Medulla oblongata (tissue), 1 donor: ENCODE results near the gene FAM3D.

Experiments used
- DNase-seq: peaks from one replicate; pipeline ENCODE4 v3.0.0-alpha.2; 2015; ENCODE audit errors: extremely low spot score

FAM3D gene

DNA sequence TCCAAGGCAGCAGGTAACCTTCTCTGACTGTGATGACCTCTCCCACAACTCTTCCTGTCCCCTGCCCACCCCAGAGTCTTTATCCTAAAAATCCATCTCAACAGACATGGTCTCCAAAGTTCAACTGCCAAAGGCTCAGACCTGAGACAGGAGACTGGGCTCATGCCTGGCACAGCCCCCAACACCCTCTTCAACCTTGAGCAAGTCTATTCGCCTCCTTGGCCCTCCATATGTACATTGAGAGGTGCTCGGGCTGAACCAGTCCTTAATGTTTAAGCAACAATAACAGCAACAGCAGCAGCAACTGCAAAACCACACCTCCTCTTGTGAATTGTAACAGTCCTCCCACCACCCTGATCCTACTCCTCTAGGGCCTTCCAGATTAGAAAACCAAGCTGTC lies 9.9 kb downstream of the FAM3D start:
- no peak for DNase-seq

DNA sequence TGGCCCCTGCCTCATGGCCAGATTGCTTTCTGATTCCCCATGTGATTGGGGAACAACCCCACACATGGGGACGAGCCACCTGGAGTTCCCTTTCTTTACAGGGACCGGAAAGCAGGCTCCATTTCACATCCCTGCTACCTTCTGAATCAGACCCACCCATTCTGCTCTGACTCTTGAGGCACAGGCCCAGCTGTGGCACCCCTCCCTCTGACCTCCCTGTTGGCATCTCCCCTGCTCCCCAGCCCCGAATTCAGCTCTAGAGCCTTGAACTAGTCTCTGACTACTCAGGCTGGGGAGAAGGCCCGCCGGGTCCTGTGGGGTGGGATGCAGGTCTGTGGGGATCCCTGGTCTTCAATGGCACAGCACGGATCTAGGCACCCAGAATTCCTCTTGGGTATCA lies 12.1 kb downstream of the FAM3D start:
- no peak for DNase-seq

DNA sequence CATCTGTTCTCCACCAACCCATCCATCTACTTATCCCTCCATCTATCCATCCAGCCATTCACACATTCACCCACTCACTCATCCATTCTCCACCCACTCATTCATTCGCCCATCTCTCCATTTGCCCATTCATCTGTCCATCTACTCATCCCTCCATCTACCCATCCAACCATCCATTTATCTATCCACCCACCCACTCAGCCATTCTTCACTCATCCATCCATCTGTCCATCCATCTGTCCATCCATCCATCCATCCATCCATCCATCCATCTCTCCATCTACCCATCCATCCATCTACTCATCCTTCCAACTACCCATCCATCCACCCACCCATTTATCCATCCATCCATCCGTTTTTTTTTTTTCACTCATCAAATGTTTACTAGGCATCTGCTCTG lies 13.9 kb downstream of the FAM3D start:
- DNase-seq, result no peak

DNA sequence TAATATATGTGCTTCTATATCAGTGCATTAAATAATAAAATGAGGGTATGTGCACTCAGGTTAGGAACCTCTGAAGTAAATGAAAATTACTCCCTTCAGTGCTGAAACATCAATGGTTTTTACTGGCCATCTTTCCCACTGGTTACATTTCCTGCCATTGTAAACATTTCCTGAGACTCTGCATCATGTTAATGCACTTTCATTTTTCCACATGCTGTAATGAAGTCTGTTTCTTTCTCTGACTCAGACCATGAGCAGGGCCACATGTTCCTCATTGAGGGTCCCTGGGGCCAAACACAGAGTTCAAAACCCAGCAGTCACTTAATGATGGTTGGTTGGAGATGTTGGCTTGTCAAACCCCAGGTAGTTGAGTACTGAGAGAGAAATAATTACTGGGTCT lies 15.3 kb downstream of the FAM3D start:
- DNase-seq, result no peak

DNA sequence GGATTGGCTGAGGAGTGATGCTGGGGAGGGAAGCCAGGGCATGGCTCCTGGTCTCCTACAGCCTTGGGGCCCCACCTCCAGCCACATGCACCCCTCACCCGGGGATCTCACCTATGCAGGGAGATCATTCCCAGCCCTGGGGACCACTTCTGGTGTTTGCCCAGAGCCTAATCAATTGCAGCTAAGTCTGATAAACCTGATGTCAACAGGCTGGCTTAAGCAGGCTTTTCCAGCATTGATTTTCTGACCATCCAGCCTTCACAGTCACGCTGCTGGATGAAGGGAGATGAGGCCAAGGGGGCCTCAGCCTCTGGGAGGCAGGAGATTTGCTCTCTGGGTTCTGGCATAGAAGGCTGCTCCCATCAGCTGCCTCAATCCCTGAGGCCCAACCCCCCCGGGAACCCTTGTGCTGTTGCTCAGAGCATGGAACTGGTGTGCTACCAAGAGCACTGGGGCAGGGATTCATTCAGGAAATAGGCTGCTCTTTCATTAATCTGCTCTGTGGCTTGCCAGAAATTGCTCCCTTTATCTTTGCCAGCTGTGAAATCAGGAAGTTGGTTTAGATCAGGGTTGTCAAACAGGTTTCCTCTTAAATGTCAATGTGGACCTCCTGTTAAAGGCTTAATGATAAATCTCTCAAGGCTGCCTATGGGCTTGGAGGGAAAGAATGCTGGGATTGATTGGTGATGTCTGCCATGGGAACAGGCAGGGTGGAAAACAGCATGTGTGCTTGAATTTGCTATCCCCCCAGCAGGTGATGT lies 19.0 kb downstream of the FAM3D start:
- no peak for DNase-seq

DNA sequence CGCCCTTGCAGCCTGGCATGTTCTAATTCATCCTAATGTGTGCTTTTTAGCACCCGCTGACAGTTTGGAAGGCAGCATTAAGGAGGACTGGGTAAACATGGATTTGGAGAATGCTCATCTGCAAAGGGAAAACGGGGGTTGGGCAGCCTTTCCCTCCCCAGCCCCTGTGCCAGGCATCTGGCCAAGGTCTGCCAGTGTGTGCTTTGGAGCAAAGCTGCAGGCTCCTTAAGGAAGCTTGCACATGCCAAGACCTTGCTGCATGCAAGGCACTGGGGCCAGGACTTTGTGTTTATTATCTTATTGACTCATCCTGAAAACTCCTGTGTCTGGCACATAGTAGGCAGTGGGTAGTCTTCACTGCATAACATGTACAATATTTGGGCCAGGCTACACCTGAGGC lies 20.1 kb downstream of the FAM3D start:
- peak; percentile 22 for DNase-seq

DNA sequence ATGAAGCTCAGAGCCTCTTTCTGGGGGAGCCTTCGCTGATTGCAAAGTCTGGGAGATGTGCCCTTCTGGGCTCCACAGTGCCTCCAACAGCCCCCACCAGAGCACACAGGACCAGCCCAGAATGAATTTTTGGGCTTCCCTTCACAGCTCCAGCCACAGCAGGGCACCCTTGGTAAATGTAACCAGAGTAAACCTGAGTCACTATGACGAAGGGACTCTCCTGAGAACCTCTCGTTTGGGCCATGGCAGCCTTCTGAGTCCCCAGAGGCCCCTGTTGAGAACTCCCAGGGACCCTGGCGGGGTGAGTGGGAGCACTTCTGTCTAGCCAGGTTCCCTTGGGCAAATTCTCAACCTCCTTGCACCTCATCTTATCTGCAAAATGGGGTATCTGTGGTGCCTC lies 20.8 kb downstream of the FAM3D start:
- no peak for DNase-seq

DNA sequence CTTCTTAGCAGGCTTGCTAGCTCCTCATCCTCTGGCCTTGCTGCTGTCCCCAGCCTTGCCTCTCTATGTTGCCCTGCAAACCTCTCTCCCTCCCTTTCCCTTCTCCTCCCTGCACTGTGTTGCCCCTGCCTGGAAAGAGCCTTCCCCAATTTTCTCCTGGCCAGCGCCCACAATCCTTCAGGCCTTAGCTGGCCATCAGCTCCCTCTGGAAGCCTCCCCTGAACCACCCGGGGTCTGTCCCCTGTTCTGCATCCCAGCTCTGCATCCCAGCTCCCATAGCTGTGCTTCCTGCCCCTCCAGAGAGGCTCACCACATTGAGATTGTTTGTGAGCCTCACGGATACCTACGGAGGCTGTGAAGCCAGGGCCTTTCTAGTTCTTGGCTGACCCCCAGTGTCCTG lies 23.7 kb downstream of the FAM3D start:
- no peak for DNase-seq

DNA sequence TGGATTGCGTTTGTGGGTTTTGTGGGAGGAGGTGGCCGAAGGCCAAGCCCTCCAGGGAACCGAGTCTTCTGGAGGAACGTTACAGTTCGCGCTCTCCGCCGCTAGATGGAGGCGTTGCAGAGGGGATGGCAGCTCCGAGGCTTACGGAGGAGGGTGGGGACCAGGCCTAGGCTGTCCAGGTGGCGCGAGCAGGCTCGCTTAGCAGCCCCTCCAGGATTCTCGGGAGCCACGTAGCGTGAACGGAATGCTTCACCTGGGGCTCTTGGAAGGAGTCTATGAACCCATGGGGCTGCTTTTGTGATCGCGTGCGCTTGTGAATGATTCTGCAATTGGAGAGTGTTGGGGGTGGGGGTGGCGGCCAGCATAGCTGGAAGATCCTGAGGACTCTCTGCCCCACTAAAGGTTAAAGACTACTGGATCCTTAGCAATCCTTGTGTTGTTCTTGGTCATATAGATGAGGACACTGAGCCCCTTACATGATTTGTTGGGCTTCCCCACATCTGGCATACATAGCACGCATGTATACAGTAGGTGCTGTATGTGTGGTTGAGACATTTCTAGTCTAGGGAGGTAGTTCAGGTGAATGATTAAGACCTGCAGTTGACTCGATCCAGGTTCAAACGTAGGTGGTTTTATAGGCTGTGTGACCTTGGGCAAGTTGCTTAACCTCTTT lies 25.7 kb downstream of the FAM3D start:
- DNase-seq, result peak; percentile 74

DNA sequence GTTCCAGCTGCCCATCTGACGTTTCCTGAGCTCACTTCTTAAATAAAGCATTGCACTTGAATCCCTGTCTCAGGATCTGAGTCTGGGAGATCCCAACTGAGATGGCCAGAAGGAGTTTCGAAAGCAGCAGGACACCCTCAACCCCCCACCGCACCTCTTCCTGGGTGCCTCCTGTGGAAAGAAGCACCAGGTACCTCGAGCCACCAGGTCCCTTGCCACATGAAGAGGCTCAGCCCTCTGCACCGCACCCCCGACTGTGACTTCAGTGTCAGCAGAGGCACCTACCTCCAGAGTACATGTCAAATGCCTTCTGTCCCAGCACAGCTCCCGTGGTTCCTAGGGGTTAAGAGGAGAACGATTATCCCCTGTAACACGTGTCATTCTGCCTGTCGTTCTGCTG lies 26.7 kb downstream of the FAM3D start:
- DNase-seq, result no peak

DNA sequence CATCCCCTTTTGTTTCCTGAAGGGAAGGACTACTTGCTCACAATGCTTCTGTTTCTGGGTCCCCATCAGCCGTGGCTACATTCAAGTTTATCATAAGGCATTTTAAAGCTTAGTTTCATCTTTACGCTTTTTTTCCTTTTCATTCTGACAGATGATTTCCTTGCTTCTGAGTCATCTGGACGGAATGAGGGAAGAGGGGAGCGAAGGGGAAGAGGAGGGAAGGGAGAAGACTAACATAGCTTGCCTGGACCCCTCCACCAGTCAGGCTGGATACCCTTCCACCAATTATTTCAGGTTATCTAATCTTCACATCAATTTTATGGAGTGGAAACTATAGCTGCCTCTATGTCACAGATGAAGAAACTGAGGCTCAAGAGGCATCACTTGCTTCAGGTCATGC lies 27.6 kb downstream of the FAM3D start:
- no peak for DNase-seq

DNA sequence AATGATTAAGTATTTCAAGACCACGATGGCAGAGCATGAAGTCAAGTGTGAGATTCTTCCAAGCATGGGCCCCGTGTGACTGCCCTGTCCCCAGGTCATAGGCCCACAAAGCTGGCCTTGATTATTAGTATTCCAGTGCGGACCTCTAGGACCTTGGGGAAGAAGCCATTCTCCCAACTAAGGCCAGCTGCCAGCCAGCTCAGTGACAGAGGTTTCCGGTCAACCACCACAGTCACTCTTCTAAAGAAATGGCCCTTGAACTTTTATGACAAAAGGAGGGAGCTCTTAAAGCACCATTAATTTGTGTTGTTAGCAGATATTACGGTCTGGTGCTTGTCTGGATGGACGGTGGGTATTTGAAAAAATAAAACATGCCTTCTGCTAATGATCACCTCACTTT lies 28.0 kb downstream of the FAM3D start:
- DNase-seq, result no peak

DNA sequence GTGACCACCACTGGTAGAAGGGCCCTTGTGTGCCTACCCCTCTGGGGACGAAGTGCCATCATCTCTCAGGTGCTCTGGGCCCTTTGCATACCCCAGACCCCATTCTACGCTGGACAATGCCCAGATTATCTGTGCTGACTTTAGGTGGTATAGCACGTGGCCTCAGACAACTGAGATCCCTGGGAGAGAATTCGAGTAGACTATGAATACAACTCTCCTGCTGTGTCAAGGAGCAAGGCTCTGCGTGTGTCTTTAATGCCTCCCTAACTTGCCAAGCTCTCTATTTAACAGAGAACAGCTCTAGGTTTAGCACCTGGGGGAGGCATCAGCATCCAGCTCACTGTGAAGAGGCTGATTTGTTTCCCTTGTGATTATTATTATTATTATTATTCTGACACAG lies 29.1 kb downstream of the FAM3D start:
- DNase-seq, result no peak

DNA sequence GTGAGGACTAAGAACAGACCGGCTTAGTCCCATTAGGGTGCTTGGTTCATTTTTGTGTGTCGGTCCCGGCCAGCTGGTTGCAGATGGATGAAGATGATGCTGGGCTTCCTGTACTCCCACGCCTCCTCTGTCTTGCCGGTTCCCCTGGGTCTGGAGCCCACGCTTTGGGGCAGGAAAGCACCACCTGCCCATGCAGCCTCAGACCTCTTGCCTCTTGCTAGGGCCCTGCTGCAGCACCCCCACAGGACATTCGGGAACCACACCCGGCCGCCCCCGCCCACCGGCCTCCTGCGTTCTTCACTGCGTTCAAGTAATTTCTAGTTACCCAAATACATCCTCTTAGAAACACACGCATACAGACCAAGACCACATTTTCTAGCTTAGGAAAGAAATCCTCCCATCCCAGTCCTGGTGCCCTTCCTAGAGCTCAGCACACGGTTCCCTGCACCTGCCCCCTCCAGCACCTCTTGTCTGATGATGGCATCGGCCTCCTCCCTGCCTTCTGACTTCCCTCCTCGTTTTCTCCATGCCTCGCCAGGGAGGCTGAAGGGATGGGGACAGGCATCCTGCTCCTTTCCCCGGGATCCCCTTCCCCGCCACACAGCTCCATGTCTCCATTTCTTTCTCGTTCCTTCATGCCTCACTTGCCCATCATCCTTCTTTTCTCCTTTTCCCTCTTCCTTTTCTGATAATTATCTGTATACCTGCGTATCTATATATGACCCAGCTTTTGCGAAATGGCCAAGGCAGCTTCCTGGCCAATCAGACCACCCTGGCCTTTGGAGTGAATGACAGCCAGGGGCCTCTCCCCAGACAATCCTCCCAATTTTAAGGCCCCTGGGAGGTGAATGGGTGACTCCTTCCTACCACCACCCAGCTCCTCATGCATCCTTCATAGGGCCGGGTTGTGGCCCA lies 30.9 kb downstream of the FAM3D start:
- DNase-seq, result no peak

DNA sequence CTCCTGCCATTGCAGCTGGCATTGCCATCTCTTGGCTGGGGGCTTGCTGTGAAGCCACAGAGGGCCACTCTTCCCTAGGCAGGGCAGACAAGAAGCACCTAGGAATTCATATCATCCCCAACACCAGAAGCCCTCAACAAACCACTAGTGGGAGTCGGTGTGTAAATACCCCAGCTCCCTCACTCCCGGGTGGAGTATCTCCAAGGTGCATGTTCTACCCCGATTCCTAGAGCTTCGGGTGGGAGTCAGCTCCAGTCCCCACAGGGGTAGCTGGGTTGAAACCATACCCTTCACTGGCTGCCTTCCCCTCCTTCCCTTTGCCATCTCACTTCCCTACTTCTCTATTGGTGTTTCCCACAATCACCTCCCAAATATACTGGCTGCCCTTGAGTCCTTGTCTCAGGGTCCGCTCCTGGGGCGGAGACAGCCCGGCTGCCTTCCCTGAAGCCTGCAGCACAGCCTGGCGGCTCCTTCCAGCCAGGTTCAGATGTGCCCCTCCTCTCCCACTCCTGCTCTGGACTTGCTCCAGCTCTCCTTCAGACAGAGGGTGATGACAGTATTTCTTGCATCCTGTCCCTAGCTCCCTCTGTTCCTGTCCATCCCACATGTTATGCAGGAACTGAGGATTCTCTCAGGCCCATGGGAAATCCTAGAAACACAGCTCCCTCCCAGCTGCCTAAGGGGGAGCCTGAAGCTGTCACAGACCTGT lies 33.3 kb downstream of the FAM3D start:
- DNase-seq, result no peak

DNA sequence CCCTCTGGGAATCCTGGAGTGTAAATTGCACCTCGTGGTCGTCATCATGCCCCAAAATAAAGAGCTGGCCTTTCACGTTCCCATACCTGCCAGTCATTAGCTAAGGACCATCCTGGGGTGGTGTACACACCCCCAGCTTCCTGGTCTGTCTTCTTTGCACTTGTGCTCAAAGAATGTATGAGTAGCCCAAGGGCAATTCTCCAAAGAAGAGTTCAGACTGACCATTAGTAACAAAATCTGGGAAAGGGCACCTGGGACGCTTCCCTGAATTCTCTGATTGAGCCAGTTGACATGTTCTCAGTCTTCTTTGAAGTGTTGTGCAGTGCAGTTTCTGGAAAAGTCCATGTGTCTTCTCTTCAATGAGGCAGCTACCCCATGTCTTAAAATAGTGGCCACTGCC lies 34.8 kb downstream of the FAM3D start:
- DNase-seq, result no peak

DNA sequence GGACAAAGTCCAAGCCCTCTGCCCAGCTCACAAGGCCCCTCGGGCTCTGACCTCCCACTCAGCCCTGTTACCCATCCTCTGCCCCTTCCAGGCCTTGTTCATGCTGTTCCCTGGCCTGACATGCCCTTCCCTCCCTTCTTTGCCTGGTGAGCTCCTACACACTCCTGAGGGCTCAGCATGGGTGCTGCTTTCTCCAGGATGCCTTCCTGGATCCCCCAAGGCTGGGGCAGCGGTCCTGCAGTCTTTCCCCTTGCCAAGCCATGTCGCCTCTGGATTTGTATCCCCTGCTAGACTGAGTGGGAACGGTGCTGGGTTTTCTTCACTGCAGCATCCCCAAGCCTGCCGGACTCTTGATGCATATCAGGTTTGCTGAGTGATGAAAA lies 35.9 kb downstream of the FAM3D start:
- DNase-seq, result no peak

DNA sequence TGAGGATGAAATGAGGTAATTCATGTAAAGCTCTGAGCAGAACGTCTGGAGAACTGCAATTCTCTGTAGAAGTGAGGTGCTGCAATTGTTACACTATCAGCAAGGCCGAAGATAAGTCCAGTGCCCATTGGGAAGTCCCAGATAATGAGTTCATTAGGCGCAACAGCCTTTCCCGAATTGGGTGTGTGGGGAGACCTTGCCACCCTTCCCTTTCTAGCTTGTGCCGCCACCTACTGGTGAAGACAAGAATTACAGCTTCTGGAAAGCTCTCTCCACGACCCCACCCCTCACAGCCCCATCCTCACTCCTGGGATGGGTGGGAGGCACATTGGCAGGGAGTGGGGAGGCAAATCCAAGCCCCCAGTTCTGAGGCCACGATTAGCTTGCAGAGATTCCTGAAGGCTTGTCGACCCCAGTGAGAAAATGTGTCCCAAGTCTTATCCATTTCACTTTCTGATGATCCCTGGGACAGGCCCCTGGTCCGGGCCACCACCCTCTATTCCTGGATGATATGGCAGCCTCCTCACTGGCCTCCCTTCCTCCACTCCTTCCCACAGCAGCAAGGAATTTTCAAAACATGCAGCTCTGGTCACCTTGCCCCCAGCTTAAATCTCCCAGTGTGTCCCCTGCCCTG lies 36.4 kb downstream of the FAM3D start:
- peak; percentile 84 for DNase-seq

DNA sequence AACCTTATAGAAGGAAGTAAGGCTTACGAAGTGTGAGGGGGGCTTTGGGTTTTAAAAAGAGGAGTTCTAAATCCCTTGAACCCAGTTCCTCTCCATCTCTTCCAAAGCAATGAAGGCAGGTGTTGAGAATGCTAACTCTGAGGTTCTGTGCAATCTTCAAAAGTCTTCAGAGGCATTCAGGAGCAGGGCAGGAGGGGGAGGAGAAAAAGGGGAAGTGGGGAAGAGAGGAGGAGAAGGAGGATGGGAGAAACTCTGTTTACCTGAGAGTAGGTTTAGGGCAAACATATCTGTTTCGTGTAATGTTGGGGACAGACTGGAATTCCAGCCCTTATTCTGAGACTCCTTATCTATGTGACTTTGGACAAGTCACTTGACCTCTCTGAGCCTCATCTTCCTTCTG lies 36.9 kb downstream of the FAM3D start:
- DNase-seq, result no peak

DNA sequence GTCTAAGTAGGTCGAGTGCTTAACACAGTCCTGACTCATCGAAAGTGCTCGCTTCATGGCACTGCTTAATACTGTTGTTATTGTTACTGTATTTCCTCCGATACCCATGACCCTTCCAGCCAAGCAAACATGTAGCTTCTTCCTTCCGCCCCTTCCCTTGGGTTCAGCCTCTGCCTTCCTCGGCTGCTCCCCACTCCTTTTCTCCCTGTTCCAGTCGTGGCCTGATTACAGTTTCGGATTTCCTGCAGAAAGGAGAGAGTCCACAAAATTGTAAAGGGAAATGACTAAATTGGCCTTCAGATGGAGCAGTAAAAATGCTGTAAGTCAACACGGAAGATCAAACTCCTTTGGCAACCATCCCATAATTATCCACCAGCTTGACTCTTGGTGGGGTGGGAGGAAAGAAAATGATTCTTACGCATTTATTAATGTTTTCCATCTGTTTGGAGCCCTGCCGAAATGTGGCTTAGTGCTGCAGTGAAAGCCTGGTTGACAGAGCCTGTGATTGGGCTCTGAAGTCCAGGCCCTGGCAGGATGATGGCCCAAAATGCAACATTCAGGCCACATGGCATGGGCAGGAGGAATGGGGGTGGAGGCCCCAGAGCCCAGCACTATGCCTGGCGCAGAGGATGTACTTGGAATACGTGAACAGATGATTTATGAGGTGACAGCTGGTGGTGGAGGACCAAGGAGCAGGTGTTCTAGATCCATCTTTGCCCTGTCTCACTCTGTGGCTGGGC lies 37.6 kb downstream of the FAM3D start:
- DNase-seq, result no peak

DNA sequence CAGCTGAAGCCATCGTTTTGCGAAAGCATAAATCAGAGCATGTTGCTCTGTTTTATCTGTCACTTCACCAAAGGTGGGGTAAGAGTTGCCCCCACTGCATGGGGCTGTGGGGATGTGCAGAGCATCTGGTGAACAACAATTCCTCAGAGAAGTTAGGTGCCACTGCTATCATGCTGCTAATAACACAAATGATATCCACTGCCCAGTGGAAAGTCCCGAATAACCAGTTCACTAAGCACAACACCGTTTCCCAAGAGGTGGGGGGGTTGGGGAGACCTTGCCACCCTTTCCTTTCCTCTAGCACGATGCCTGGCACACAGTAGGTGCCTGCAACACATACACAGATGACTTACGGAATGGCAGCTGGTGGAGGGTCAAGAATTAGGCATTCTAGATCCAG lies 38.6 kb downstream of the FAM3D start:
- no peak for DNase-seq
